Measurements from ENCODE around the gene AKR1C2.
"Not testable (repeated sequence)": the region's sequence is repeated elsewhere in the genome, so short reads cannot be mapped to it uniquely, and the experiment has no call there.

Gene AKR1C2

GRCh38 chr10:5023177-5023805 lies 19.6 kb upstream of the AKR1C2 start:
- DNase-seq, result peak in 1 of 2 experiments; percentile 23

- DNase-seq, result not testable (repeated sequence)
These were observed 18.1 kb upstream of the AKR1C2 start for GRCh38 chr10:5021624-5022290.

GRCh38 chr10:5019770-5020612 lies 16.3 kb upstream of the AKR1C2 start:
- not testable (repeated sequence) for DNase-seq

GRCh38 chr10:5018671-5019277 lies 15.1 kb upstream of the AKR1C2 start:
- not testable (repeated sequence) for DNase-seq

GRCh38 chr10:5018134-5018533 lies 14.5 kb upstream of the AKR1C2 start:
- DNase-seq, result no peak

GRCh38 chr10:5014936-5015335 lies 11.3 kb upstream of the AKR1C2 start:
- peak; percentile 14 to 26 for DNase-seq

- DNase-seq, result not testable (repeated sequence)
These were observed 10.7 kb upstream of the AKR1C2 start for GRCh38 chr10:5014200-5014910.

GRCh38 chr10:5013385-5013784 lies 9.7 kb upstream of the AKR1C2 start:
- DNase-seq, result no peak

GRCh38 chr10:5012595-5012994 lies 8.9 kb upstream of the AKR1C2 start:
- no peak for DNase-seq

- not testable (repeated sequence) for DNase-seq
These were observed 7.7 kb upstream of the AKR1C2 start for GRCh38 chr10:5011392-5011791.

- DNase-seq, result not testable (repeated sequence)
These were observed 6.4 kb upstream of the AKR1C2 start for GRCh38 chr10:5010043-5010442.

- not testable (repeated sequence) for DNase-seq
These were observed 5.3 kb upstream of the AKR1C2 start for GRCh38 chr10:5008857-5009548.

GRCh38 chr10:5004501-5004900 lies 844 bp upstream of the AKR1C2 start:
- DNase-seq, result not testable (repeated sequence)

- not testable (repeated sequence) for DNase-seq
These were observed 351 bp upstream of the AKR1C2 start for GRCh38 chr10:5004030-5004385.

- DNase-seq, result no peak
These were observed 1.5 kb downstream of the AKR1C2 start for GRCh38 chr10:5002013-5002727.

GRCh38 chr10:4998671-4999070 lies 5.0 kb downstream of the AKR1C2 start:
- no peak for DNase-seq

- DNase-seq, result not testable (repeated sequence)
These were observed 9.4 kb downstream of the AKR1C2 start for GRCh38 chr10:4994260-4994659.

GRCh38 chr10:4992564-4992963 lies 11.1 kb downstream of the AKR1C2 start:
- DNase-seq, result not testable (repeated sequence)

GRCh38 chr10:4991463-4991862 lies 12.2 kb downstream of the AKR1C2 start:
- DNase-seq, result not testable (repeated sequence)

- no peak for DNase-seq
These were observed 13.4 kb downstream of the AKR1C2 start for GRCh38 chr10:4990217-4990616.

- DNase-seq, result not testable (repeated sequence)
These were observed 15.5 kb downstream of the AKR1C2 start for GRCh38 chr10:4988000-4988641.

All from Kasumi-1 (cell line).